DMS79 treated with DMSO at 0.1 percent for 48 hours (cell line): ENCODE data around the gene KIF11.
A peak's percentile ranks its signal among the peaks of the same experiment; 100 is the strongest.
"Not testable (repeated sequence)": the region's sequence is repeated elsewhere in the genome, so short reads cannot be mapped to it uniquely, and the experiment has no call there.

Source experiments
- DNase-seq: peaks from one replicate; lab custom pipeline; 2025; lab: John Stamatoyannopoulos, UW

KIF11 gene

GRCh38 chr10:92590623-92591549, 2.0 kb upstream of the KIF11 start:
- no peak for DNase-seq

- DNase-seq: no peak
Measured at GRCh38 chr10:92591550-92592022, 1.3 kb upstream of the KIF11 start.

GRCh38 chr10:92593619-92594588, 974 bp downstream of the KIF11 start:
- DNase-seq: peak; percentile 15

GRCh38 chr10:92595505-92595904, 2.6 kb downstream of the KIF11 start:
- DNase-seq: no peak

- no peak for DNase-seq
Measured at GRCh38 chr10:92598321-92598720, 5.4 kb downstream of the KIF11 start.

- DNase-seq: no peak
Measured at GRCh38 chr10:92604841-92605240, 11.9 kb downstream of the KIF11 start.

- DNase-seq: no peak
Measured at GRCh38 chr10:92615515-92615914, 22.6 kb downstream of the KIF11 start.

- DNase-seq: no peak
Measured at GRCh38 chr10:92619368-92619767, 26.4 kb downstream of the KIF11 start.

GRCh38 chr10:92627845-92628480, 35.0 kb downstream of the KIF11 start:
- peak; percentile 1 for DNase-seq

GRCh38 chr10:92629945-92630344, 37.0 kb downstream of the KIF11 start:
- no peak for DNase-seq

- no peak for DNase-seq
Measured at GRCh38 chr10:92638037-92638436, 45.1 kb downstream of the KIF11 start.

GRCh38 chr10:92640107-92640506, 47.2 kb downstream of the KIF11 start:
- no peak for DNase-seq

GRCh38 chr10:92641492-92641891, 48.6 kb downstream of the KIF11 start:
- DNase-seq: no peak

GRCh38 chr10:92644921-92645320, 52.0 kb downstream of the KIF11 start:
- no peak for DNase-seq

- not testable (repeated sequence) for DNase-seq
Measured at GRCh38 chr10:92650864-92651263, 57.9 kb downstream of the KIF11 start.

- no peak for DNase-seq
Measured at GRCh38 chr10:92655426-92655825, 62.5 kb downstream of the KIF11 start.

- DNase-seq: no peak
Measured at GRCh38 chr10:92656266-92656961, 63.5 kb downstream of the KIF11 start.

GRCh38 chr10:92657024-92657423, 64.1 kb downstream of the KIF11 start:
- DNase-seq: no peak

- no peak for DNase-seq
Measured at GRCh38 chr10:92662848-92663247, 69.9 kb downstream of the KIF11 start.

- no peak for DNase-seq
Measured at GRCh38 chr10:92664322-92664721, 71.4 kb downstream of the KIF11 start.

GRCh38 chr10:92667078-92667477, 74.1 kb downstream of the KIF11 start:
- DNase-seq: no peak
